Naive thymus-derived CD8-positive, alpha-beta T cell (primary cell): ENCODE measurements around the gene DSG3. TPM values are rescaled to one million over a fixed set of nuclear protein-coding genes. Genes with fewer than 3 reads are reported as not detected.
"Not testable (repeated sequence)": the region's sequence is repeated elsewhere in the genome, so short reads cannot be mapped to it uniquely, and the experiment has no call there.

ENCODE experiments used
- ATAC-seq, 2 donors: fragments of 150-1000 bp; cut with Tn5 transposase in 1 of 2; sonication (Bioruptor Pico), chemical (Tn5 transposase) in 1 of 2; 1 replicate in 1 of 2; 2 replicates in 1 of 2; pipeline ENCODE4 v1.10.0; 2021; ENCODE audit warnings: mild to moderate bottlenecking in 2 of 2, moderate library complexity in 2 of 2
- POLR2A ChIA-PET: fragments of 350-600 bp; sonication (Branson Sonifier 250); formaldehyde crosslinking; loops from one replicate; lab custom pipeline; 2021; ENCODE audit warnings: antibody characterized with exemption; lab: Charles Lee
- DNase-seq, 10 donors: peaks; one replicate each; pipeline versions ENCODE4 v3.0.0 to v3.0.0-alpha.2; 2020 to 2022
- H3K27ac Mint-ChIP-seq, 10 donors: one replicate each; pipeline ENCODE4 v1.8.0; 2020 to 2022; ENCODE audit warnings: mild to moderate bottlenecking in 10 of 10, mixed read lengths in 10 of 10, moderate library complexity in 4 of 10, inconsistent platforms in 1 of 10
- H3K27me3 Mint-ChIP-seq, 5 donors: one replicate each; pipeline ENCODE4 v1.8.0; 2021 to 2022; ENCODE audit warnings: mixed read lengths in 5 of 5
- H3K36me3 Mint-ChIP-seq, 3 donors: one replicate each; pipeline ENCODE4 v1.8.0; 2020 to 2022; ENCODE audit warnings: mixed read lengths in 3 of 3, mild to moderate bottlenecking in 2 of 3, inconsistent platforms in 1 of 3
- H3K4me1 Mint-ChIP-seq, 4 donors: one replicate each; pipeline ENCODE4 v1.8.0; 2021 to 2022; ENCODE audit warnings: mixed read lengths in 4 of 4
- H3K4me3 Mint-ChIP-seq, 10 donors: one replicate each; pipeline ENCODE4 v1.8.0; 2020 to 2022; ENCODE audit warnings: mild to moderate bottlenecking in 10 of 10, mixed read lengths in 10 of 10, moderate library complexity in 6 of 10, inconsistent platforms in 1 of 10
- H3K9me3 Mint-ChIP-seq, 9 donors: one replicate each; pipeline ENCODE4 v1.8.0; 2020 to 2022; ENCODE audit warnings: mixed read lengths in 9 of 9, mild to moderate bottlenecking in 3 of 9, inconsistent platforms in 1 of 9, moderate library complexity in 1 of 9
- polyA plus RNA-seq, 3 donors: library from polyadenylated mRNA; unstranded; fragments of 300-500 nt; fragmentation: Illumina TruSeq; gene quantifications; one replicate each; pipeline ENCODE4 v1.2.3, GENCODE V29; 2021
- total RNA-seq, 8 experiments: library from RNA in 2 of 8; stranded (reverse) in 2 of 8; gene quantifications; one replicate each; pipeline ENCODE4 v1.2.3 and lab custom pipeline; 2021 to 2026

The DSG3 gene
- total and polyA plus RNA-seq, 5 experiments from 2014 or later: not detected

DNA sequence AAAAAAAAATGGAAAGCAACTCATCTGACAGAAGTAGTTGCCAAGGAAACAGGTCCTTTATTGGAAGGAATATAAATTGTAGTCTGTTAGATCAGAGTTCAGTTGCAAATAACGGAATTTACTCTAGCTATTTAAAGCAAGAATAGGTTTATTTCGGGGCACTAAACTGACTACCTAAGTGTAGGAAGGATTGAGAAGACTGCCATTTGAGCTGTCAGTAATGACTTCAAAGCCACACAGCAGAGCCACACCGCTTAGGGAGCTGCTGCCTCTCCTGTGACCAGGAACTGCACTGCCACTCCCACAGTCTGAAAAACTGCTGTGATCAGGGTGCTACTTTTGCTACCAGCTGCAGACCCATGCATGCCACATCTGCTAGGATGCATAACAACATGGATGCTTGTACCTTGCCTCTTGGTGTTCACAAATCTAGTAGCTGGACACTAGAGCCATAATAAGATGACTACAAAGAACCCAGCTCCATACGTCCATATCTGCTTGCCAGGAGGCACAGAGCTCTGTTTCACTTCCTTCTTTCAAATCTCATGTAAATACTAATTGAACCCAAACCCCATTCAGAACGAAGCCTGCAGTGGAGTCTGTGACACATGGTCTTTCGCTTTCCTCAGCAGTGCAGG, 52.6 kb downstream of the DSG3 start:
- DNase-seq (no peak), ATAC-seq (no peak)
- Mint-ChIP-seq H3K9me3 (no peaks in the 10 kb centered on the region), H3K27ac (no peak overlapping the region), H3K4me3 (peak overlapping the region in 1 of 10 donors; percentile 43), H3K36me3 (no peaks in the 10 kb centered on the region), H3K4me1 (peaks cover 0 to 9% (median 4%) of the 10 kb centered on the region in 4 donors), H3K27me3 (peaks cover 15 to 41% (median 35%) of the 10 kb centered on the region in 5 donors)
- POLR2A ChIA-PET: no interaction called here

DNA sequence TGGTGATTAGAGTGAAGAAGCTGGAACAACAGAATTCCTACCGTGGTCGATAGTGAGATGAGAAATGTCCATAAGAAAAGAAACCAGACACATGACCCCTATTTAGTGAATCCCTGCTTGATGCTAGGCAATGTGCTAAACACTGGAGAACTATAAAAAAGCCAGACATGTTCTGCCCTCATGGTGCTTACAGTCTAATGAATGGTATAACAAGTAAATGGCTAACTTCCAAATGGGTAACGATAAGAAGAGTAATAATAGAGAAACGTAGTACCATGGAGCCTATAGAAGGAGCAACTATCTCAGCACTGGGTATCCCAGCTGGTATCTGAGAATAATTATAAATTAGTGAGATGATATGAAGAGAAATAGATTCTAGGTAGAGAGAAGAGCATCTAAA, 55.5 kb downstream of the DSG3 start:
- Mint-ChIP-seq H3K4me1 (peaks cover 0 to 9% (median 3%) of the 10 kb centered on the region in 4 donors), H3K36me3 (no peaks in the 10 kb centered on the region), H3K27me3 (peaks cover 11 to 25% (median 18%) of the 10 kb centered on the region in 5 donors), H3K9me3 (no peaks in the 10 kb centered on the region), H3K4me3 (no peak overlapping the region), H3K27ac (no peak overlapping the region)
- DNase-seq (no peak), ATAC-seq (no peak)
- POLR2A ChIA-PET: no interaction called here

DNA sequence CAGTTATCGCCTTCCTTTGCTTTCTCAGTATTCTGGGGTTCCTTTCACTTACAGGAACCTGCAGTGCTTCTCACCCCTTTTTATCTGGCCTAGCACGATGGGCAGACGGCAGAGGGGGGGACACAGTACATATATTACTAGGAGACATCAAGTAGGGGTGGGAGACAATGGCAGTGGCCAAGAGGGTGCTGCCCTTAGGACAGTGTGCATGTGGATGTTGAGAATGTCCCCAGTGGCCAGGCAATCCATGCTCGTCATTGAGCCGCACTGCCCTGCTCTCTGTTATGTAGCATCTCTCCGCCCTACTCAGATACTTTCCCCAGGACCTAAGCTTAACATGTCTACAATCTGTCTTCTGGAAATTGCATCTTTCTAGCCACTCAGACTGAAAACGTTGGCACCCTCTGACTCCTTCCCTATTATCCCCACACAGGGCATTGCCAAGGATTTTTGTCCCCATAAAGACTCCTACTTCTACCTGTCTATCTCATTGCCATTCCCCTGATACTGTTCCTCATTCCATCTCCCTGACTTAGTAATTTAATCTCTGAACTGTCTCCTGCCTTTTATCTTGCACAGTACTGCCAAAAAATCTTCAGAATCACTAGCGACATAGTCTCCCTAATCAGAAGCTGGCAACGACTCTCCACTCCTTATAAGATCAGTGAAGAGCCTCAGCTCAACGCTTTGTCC, 57.1 kb downstream of the DSG3 start:
- no peaks in the 10 kb centered on the region for H3K36me3 Mint-ChIP-seq
- no peaks in the 10 kb centered on the region for H3K4me1 Mint-ChIP-seq
- no peak for ATAC-seq
- no peak overlapping the region for H3K27ac Mint-ChIP-seq
- POLR2A ChIA-PET: interaction anchor here (0.7 kb wide), 1 partner anchor 8 kb away, joined by 3 read pairs; no protein-coding TSS in a partner anchor
- peaks cover 8 to 18% (median 9%) of the 10 kb centered on the region in 5 donors for H3K27me3 Mint-ChIP-seq
- no peak for DNase-seq
- no peak overlapping the region for H3K4me3 Mint-ChIP-seq
- peaks cover 0 to 3% (median 0%) of the 10 kb centered on the region in 9 donors for H3K9me3 Mint-ChIP-seq

DNA sequence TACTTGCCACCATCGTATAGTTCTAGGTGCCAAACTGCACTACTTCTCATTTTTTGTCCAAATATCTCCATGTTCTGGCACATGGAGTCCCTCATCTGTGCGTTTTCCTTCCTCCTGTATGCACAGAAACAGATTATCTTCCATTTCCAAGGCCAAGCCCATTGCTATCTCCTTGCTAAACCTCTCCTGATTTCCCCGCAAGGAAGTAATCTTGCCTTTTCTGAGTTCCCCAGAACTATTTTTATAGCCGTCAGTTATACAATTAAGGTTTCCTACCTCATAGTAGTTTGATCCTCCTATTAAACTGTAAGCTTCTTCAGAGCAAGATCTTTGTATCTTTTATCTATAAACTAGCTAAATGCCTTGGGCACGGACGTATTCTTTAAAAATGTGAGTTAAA, 57.6 kb downstream of the DSG3 start:
- Mint-ChIP-seq H3K9me3 (peaks cover 0 to 3% (median 0%) of the 10 kb centered on the region in 9 donors), H3K4me3 (no peak overlapping the region), H3K27me3 (peaks cover 8 to 16% (median 9%) of the 10 kb centered on the region in 5 donors), H3K36me3 (no peaks in the 10 kb centered on the region), H3K4me1 (no peaks in the 10 kb centered on the region), H3K27ac (no peak overlapping the region)
- POLR2A ChIA-PET: interaction anchor here (0.7 kb wide), 1 partner anchor 9 kb away, joined by 3 read pairs; no protein-coding TSS in a partner anchor
- ATAC-seq (no peak), DNase-seq (no peak)

DNA sequence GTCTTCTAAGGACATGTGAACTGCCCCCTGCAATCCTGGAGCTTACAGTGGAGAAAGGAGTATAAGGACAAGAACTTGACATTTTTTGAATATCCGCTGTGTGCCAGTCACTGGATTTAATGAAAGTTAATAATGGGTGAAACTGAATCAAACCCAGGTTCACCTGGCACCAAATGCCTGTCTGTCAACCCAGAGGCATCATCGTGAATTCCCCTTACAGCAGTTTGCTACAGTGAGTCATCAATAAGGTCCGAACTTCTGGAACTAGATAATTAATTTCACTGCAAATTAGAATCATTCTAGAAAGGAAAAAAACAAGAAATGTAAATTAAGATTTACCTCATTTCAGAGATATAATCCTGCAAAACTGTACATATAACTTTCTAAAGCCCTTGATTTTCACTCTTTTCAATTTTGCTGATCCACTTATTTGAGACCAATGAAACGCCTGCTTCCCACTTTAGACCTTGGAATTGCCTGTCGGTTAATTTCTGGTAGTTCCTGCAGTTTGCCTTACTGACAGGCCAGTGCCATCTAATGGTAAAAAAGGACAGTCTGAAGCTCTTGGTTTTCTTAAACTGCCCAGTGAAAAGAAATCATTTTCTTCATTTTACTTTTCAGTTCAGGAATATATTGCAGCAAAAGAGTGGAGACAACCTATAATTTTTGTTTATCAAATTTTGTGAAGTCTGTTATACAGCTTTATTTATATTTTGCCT, 58.6 kb downstream of the DSG3 start:
- no peaks in the 10 kb centered on the region for H3K4me1 Mint-ChIP-seq
- H3K27me3 Mint-ChIP-seq: peaks cover 3 to 11% (median 8%) of the 10 kb centered on the region in 5 donors
- no peak for DNase-seq
- POLR2A ChIA-PET: no interaction called here
- H3K36me3 Mint-ChIP-seq: no peaks in the 10 kb centered on the region
- ATAC-seq: no peak
- peaks cover 0 to 3% (median 0%) of the 10 kb centered on the region in 9 donors for H3K9me3 Mint-ChIP-seq
- H3K27ac Mint-ChIP-seq: no peak overlapping the region
- no peak overlapping the region for H3K4me3 Mint-ChIP-seq

DNA sequence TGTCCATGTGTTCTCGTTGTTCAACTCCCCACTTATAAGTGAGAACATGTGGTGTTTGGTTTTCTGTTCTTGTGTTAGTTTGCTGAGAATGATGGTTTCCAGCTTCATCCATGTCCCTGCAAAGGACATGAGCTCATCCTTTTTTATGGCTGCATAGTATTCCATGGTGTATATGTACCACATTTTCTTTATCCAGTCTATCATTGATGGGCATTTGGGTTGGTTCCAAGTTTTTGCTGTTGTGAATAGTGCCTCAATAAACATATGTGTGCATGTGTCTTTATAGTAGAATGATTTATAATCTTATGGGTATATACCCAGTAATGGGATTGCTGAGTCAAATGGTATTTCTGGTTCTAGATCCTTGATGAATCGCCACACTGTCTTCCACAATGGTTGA, 59.6 kb downstream of the DSG3 start:
- H3K9me3 Mint-ChIP-seq, ATAC-seq, H3K36me3 Mint-ChIP-seq, H3K4me3 Mint-ChIP-seq, H3K27ac Mint-ChIP-seq, DNase-seq, POLR2A ChIA-PET, H3K27me3 Mint-ChIP-seq, H3K4me1 Mint-ChIP-seq: not testable (repeated sequence)

DNA sequence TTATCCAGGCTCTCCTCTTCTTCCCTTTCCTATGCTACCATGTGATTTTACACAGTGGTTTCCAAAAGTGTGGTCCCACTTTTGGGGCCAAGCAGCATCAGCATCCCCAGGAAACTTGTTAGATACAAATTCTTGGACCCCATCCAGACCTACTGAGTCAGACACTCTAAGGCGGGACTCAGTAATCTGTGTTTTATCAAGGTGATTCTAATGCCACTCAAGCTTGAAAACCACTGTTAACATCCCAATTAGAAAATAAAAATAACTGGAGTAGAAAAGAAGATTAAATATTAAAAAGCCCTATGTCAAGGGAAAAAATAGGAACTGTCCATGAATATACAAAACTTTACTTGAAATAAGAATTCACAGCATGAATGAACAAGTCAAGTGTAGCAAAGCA, 61.2 kb downstream of the DSG3 start:
- ATAC-seq (no peak), DNase-seq (no peak)
- POLR2A ChIA-PET: no interaction called here
- Mint-ChIP-seq H3K27ac (no peak overlapping the region), H3K9me3 (peaks cover 0 to 3% (median 0%) of the 10 kb centered on the region in 9 donors), H3K27me3 (peaks cover 0 to 12% (median 7%) of the 10 kb centered on the region in 5 donors), H3K4me3 (no peak overlapping the region), H3K4me1 (no peaks in the 10 kb centered on the region), H3K36me3 (no peaks in the 10 kb centered on the region)

DNA sequence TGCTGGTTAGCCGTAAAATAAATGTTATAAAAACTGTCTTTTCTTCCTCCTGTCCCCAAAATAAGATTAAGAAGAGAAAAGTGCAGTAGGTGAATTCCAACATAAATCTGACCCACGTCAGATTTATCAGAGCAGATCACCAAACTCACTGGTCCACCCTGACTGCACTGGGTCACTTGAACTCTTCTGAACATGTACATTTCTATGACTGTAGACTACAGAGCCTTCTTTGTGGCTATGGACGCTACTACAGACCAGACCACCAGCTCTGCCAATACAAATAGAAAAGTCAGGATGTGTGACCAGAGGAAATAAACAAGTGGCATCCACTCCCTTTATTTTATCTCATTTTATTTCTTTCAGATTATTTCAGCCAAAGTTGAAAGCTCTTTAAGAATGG, 62.0 kb downstream of the DSG3 start:
- Mint-ChIP-seq H3K4me3 (no peak overlapping the region), H3K36me3 (no peaks in the 10 kb centered on the region), H3K4me1 (no peaks in the 10 kb centered on the region), H3K27ac (no peak overlapping the region), H3K9me3 (peaks cover 0 to 3% (median 0%) of the 10 kb centered on the region in 9 donors), H3K27me3 (peaks cover 0 to 12% (median 7%) of the 10 kb centered on the region in 5 donors)
- POLR2A ChIA-PET: no interaction called here
- DNase-seq: no peak
- ATAC-seq: no peak

DNA sequence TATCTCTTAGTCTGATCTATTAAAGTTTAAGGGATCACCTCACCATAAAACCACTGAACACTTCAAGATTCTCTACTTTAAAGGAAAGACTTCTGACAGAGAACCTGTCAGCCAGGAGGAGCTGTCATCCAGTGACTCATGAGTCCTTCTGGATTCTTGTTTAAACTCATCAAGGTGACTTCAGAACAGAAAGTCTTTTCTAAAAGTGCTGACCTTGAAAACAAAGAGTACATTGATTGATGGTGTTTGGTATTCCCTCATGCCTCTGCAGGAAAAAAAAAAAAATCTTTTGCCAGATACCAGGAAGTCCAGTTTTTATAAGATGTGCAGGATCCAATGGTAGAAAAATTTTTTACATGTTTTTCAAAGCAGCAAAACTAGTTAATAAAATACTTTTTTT, 62.8 kb downstream of the DSG3 start:
- Mint-ChIP-seq H3K27me3 (peaks cover 0 to 12% (median 7%) of the 10 kb centered on the region in 5 donors), H3K36me3 (no peaks in the 10 kb centered on the region), H3K27ac (no peak overlapping the region), H3K4me3 (no peak overlapping the region), H3K9me3 (peaks cover 0 to 3% (median 0%) of the 10 kb centered on the region in 9 donors), H3K4me1 (no peaks in the 10 kb centered on the region)
- ATAC-seq (no peak), DNase-seq (no peak)
- POLR2A ChIA-PET: no interaction called here

DNA sequence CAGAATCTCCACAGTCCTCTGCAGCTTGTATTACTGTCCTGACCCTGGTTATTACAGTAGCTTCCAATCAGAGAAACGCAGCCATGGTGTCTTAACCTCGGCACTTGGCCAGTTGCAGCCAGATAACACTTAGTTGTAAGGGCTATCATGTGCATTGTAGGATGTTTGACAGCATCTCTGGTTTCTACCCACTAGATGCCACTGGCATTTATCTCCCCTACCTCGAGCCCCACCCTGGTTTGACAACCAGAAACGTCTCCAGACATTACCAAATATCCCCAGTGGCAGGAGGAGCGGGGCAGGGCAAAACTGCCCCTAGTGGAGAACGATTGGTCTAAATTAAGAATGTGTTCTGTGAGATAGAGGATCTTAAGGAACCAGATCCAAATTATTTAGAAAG, 63.6 kb downstream of the DSG3 start:
- no peak overlapping the region for H3K27ac Mint-ChIP-seq
- H3K27me3 Mint-ChIP-seq: peaks cover 0 to 12% (median 7%) of the 10 kb centered on the region in 5 donors
- POLR2A ChIA-PET: no interaction called here
- H3K9me3 Mint-ChIP-seq: peaks cover 0 to 3% (median 0%) of the 10 kb centered on the region in 9 donors
- no peaks in the 10 kb centered on the region for H3K4me1 Mint-ChIP-seq
- ATAC-seq (no peak), DNase-seq (no peak)
- H3K36me3 Mint-ChIP-seq: no peaks in the 10 kb centered on the region
- no peak overlapping the region for H3K4me3 Mint-ChIP-seq

DNA sequence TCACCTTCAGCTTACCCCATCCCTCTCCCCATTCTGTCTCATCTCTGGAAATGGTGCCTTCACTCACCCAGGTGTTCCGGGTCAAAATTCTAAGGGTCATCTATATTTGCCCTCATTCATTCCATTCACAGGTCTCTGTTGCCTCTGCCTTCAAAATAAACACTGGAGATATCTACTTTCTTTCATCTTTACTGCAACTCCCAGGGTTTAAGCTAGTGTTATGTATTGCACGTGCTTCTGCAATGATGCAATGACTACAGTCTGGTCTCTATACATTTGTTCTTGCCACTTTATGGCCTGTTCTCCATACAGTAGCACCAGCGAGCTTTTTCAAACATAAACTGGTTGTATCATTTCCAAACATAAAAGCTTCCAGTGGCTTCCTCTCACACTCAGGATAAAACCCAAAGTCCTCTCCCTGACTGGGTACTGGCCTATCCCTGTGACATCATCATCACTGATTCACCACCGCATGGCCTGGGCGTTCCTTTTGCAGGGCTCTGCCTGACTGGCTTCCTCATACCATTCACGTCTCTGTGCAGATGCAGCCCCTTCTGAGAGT, 64.7 kb downstream of the DSG3 start:
- ATAC-seq: no peak
- H3K27ac Mint-ChIP-seq: no peak overlapping the region
- H3K4me3 Mint-ChIP-seq: no peak overlapping the region

DNA sequence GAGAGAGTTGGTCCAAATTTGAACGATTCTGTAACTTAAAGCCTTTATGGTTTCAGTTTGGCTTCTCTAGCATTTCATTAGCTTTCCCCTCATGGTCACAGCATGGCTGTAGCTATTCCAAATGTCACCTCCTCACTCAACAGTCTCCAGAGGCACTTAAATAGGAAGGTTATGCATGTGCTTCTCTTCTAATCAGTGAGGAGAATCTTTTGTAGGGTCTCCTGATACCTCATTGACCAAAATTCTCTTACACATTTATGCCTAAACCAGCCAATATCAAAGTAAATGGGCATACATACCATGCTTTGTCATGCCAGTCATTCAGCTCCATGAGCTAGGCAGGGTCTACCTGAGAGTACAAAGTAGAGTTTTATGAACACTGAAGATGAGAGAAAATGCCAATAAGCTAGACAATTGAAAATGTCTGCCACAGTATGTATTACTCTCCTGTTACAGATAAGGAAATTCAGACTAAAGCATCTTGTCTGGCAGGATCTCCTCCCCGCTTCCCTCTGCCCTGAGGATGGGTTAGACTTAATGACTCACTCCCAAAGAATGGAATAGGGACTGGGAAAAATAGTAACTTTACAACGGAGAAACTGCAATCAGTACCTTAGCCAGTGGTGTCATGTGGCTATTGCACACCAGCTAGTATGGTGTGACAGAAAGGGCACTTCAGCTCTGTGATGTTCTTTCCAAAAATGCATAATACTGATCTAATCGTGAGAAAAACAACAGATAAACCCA, 65.8 kb downstream of the DSG3 start:
- Mint-ChIP-seq H3K4me3 (no peak overlapping the region), H3K9me3 (peaks cover 0 to 3% (median 0%) of the 10 kb centered on the region in 9 donors), H3K4me1 (no peaks in the 10 kb centered on the region)

More for the DNA sequence above, 64.7 kb downstream of the DSG3 start:
- Mint-ChIP-seq H3K27me3 (peaks cover 0 to 12% (median 3%) of the 10 kb centered on the region in 5 donors), H3K9me3 (peaks cover 0 to 3% (median 0%) of the 10 kb centered on the region in 9 donors), H3K36me3 (no peaks in the 10 kb centered on the region), H3K4me1 (no peaks in the 10 kb centered on the region)
- POLR2A ChIA-PET: interaction anchor here (0.5 kb wide), 1 partner anchor 11 kb away, joined by 3 read pairs; no protein-coding TSS in a partner anchor
- DNase-seq: no peak

More for the DNA sequence above, 65.8 kb downstream of the DSG3 start:
- Mint-ChIP-seq H3K27ac (no peak overlapping the region), H3K27me3 (peaks cover 0 to 12% (median 3%) of the 10 kb centered on the region in 5 donors), H3K36me3 (no peaks in the 10 kb centered on the region)
- DNase-seq: no peak
- ATAC-seq: no peak
- POLR2A ChIA-PET: no interaction called here
